ENCODE measurements around the gene ATG2B.

ATG2B gene

GRCh38 chr14:96391293-96392118 is 28.4 kb upstream of the ATG2B start:
- TF ChIP-seq CTCF (IDR thresholded peaks at IDR 0.05; ENCODE audit: low read depth, low read length) = no peak
- H3K4me3 ChIP-seq (ENCODE audit: low read depth, low read length) = peak overlapping the region; percentile 63

GRCh38 chr14:96390965-96391292 is 27.8 kb upstream of the ATG2B start:
- peak overlapping the region; percentile 63 for H3K4me3 ChIP-seq (ENCODE audit: low read depth, low read length)
- no peak for TF ChIP-seq CTCF (IDR thresholded peaks at IDR 0.05; ENCODE audit: low read depth, low read length)

- no peak for TF ChIP-seq CTCF (IDR thresholded peaks at IDR 0.05; ENCODE audit: low read depth, low read length)
- no peak overlapping the region for H3K4me3 ChIP-seq (ENCODE audit: low read depth, low read length)
Observed at GRCh38 chr14:96385385-96385784, 22.2 kb upstream of the ATG2B start.

GRCh38 chr14:96384740-96385139 is 21.6 kb upstream of the ATG2B start:
- no peak for TF ChIP-seq CTCF (IDR thresholded peaks at IDR 0.05; ENCODE audit: low read depth, low read length)

GRCh38 chr14:96384053-96384452 is 20.9 kb upstream of the ATG2B start:
- H3K4me3 ChIP-seq (ENCODE audit: low read depth, low read length) = no peak overlapping the region

More at GRCh38 chr14:96384740-96385139, 21.6 kb upstream of the ATG2B start:
- no peak overlapping the region for H3K4me3 ChIP-seq (ENCODE audit: low read depth, low read length)

GRCh38 chr14:96383445-96383844 is 20.3 kb upstream of the ATG2B start:
- TF ChIP-seq CTCF (IDR thresholded peaks at IDR 0.05; ENCODE audit: low read depth, low read length) = no peak
- no peak overlapping the region for H3K4me3 ChIP-seq (ENCODE audit: low read depth, low read length)

More at GRCh38 chr14:96384053-96384452, 20.9 kb upstream of the ATG2B start:
- TF ChIP-seq CTCF (IDR thresholded peaks at IDR 0.05; ENCODE audit: low read depth, low read length) = no peak

GRCh38 chr14:96380735-96381134 is 17.6 kb upstream of the ATG2B start:
- TF ChIP-seq CTCF (IDR thresholded peaks at IDR 0.05; ENCODE audit: low read depth, low read length) = no peak
- H3K4me3 ChIP-seq (ENCODE audit: low read depth, low read length) = no peak overlapping the region

Data from WI38 (cell line).